A204.1 (cell line): Measurements from ENCODE around the gene FUT3.
"Not testable (repeated sequence)": the region's sequence is repeated elsewhere in the genome, so short reads cannot be mapped to it uniquely, and the experiment has no call there.

Experiments
- FAIRE-seq: peaks from 2 replicates; lab custom pipeline; 2012; peaks lifted over from hg19 to GRCh38; lab: Jason Lieb, UNC

Gene FUT3

GRCh38 chr19:5881543-5882299, 30.5 kb upstream of the FUT3 start:
- no peak for FAIRE-seq

- FAIRE-seq = no peak
Measured at GRCh38 chr19:5880604-5881078, 29.4 kb upstream of the FUT3 start.

DNA sequence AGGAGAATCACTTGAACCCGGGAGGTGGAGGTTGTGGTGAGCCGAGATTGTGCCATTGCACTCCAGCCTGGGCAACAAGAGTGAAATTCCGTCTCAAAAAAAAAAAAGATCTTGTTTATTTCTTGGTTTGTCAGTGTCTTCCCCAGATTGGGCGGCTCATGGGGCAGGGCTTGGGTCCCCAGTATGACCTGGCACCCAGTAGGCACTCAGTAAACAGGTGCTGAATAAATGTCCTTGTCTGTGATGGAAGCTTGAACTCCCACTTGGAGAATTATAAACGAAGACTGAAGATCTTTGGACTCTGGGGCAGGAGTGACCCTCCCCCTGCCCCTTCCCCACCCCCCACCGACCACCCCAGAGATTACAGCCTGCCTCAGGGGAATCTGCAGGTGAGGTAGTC, 28.9 kb upstream of the FUT3 start:
- no peak for FAIRE-seq

DNA sequence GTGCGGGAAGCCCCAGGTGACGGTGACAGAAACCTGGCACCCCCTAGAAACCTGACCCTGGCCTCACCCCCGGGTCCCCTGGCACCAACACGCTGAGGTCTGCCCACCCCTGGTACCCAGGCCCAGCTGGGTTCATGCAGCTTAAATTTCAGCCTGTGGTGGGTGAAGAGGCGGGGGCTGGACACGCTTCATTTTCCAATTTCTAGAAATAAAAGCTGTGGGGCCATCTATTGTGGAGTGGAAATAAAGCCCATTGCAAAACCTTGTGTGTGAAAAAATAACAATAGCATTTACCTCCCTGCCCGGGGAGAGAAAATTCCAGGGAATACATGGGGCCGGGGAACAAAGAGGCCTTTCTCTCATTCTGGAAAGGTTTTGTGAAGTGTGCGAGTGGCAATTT, 26.6 kb upstream of the FUT3 start:
- FAIRE-seq = no peak

GRCh38 chr19:5877427-5877826, 26.2 kb upstream of the FUT3 start:
- FAIRE-seq = no peak

GRCh38 chr19:5874496-5874895, 23.2 kb upstream of the FUT3 start:
- FAIRE-seq = not testable (repeated sequence)

DNA sequence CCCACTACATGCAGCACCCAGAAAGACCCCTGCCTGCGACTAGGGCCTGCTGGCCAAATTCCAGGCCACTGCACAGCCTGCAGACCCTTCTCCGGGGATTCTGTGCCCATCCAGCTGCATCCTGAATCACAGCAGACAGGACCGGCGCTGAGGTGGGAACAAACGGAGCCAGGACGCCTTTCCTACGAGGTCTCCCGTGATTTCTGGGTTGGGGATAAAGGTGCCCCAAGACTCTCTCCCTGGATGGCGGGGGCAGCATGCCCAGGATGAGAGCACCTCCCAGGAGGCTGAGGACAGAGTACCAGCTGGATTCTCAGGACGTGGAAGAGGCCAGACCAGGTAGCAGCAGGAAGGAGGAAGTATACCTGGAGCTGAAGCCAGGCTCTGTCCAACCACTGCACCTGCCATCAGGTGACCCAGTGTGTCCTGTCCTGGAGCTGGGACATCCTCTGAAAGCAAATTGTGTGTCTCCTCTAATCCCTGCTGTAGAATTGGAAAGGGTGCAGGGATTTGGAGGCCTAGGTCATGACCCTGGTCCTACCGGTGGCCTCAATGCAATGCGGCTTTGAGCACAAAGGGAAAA, 22.5 kb upstream of the FUT3 start:
- no peak for FAIRE-seq

- FAIRE-seq = no peak
Measured at GRCh38 chr19:5870986-5871394, 19.7 kb upstream of the FUT3 start.

GRCh38 chr19:5867201-5868136, 16.2 kb upstream of the FUT3 start:
- no peak for FAIRE-seq

- no peak for FAIRE-seq
Measured at GRCh38 chr19:5865772-5866171, 14.5 kb upstream of the FUT3 start.

- no peak for FAIRE-seq
Measured at GRCh38 chr19:5864725-5865486, 13.7 kb upstream of the FUT3 start.

DNA sequence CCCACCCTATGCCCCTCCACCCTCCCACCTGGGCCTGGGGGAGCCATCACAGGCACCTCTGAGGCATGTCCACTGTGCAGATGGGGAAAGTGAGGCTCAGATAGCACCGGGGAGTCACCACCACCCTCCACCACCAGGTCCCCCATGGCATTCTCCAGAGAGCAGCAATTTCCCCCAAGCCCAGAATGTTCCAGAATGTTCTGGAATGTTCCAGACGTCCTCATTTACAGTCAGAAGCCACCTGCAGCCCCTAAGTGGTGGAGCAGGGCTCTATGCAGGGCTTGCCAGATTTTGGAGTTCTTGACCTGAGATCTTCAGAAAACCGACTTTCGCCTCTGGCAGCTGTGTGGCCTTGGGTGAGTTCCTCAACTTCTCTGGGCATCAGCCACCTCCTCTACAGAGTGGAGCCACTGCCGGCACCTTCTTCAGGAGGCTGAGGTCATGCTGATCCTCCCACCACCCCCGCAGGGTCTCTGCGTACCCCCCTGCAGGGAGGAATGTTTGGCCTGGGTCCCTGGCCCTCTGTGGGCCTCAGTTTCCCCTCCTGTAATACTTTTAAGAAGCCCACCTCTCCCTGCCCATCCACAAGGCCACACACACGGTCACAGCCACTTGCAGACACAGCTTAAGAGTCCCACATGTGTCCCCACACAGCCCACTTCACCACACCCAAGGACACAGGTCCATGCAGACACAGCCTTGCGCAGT, 12.9 kb upstream of the FUT3 start:
- no peak for FAIRE-seq

GRCh38 chr19:5863030-5863665, 11.9 kb upstream of the FUT3 start:
- no peak for FAIRE-seq

DNA sequence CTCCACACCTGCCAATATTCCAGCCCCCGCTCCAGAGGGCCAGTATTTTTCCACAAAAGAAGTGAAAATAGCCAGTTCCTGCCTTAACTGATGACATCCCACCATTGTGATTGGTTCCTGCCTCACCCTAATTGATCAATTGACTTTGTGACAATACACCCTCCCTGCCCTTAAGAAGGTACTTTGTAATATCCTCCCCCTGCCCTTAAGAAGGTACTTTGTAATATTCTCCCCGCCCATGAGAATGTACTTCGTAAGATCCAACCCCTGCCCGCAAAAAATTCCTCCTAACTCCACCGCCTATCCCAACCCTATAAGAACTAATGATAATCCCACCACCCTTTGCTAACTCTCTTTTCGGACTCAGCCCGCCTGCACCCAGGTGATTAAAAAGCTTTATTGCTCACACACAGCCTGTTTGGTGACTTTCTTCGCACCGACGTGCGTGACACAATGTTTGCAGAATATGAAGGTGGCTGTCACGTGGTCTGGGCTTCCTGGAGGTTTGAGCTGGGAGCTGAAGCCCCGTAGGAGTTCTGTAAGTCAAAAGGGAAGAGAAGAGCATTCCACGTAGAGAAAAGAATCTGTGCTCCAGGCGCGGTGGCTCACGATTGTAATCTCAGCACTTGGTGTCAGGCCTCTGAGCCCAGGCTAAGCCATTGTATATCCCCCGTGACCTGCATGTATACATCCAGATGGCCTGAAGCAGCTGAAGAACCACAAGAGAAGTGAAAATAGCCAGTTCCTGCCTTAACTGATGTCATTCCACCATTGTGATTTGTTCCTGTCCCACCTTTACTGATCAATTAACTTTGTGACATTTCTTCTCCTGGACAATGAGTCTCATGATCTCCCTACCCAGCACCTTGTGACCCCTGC, 6.2 kb upstream of the FUT3 start:
- FAIRE-seq = no peak

GRCh38 chr19:5855151-5855550, 3.9 kb upstream of the FUT3 start:
- not testable (repeated sequence) for FAIRE-seq

- not testable (repeated sequence) for FAIRE-seq
Measured at GRCh38 chr19:5854121-5854520, 2.9 kb upstream of the FUT3 start.

DNA sequence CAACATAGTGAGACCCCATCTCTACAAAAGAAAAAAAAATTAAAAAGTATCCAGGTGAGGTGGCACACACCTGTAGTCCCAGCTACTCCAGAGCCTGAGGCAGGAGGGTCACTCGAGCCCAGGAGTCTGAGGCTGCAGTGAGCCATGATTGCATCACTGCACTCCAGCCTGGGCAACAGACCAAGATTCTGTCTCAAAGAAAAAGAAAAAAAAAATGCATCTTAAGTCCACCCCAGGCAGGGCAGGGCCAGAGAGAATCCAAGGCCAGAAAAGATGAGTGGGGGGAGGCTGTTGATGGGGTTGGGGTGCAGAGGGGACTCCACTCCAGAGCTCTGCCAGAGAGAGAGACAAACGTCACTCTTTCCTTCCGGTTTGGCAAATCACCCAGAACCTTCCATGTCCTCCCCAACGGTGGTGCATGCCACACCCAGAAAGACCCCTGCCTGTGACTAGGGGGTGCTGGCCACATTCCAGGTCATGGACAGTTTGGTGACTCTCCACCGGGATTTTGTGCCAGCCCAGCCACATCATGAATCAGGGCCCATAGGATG, 431 bp downstream of the FUT3 start:
- FAIRE-seq = no peak

- FAIRE-seq = no peak
Measured at GRCh38 chr19:5850189-5850588, 1.1 kb downstream of the FUT3 start.

DNA sequence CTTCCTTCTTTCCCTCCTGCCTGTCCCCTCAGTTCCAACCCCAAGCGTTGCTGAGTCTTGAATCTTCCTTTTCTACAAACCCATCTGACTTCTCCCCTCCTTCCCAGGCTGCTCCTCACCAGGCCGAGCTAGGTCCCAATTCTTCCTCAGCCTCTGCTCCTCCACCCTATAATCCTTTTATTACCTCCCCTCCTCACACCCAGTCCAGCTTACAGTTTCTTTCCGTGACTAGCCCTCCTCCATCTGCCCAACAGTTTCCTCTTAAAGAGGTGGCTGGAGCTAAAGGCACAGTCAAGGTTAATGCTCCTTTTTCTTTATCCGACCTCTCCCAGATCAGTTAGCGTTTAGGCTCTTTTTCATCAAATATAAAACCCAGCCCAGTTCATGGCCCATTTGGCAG, 2.6 kb downstream of the FUT3 start:
- FAIRE-seq = not testable (repeated sequence)

GRCh38 chr19:5847846-5848245, 3.4 kb downstream of the FUT3 start:
- not testable (repeated sequence) for FAIRE-seq
